Measurements from ENCODE around the gene FYN. TPM values are rescaled to one million over a fixed set of nuclear protein-coding genes. Genes with fewer than 3 reads are reported as not detected.

Gene FYN
- total RNA-seq, 1 experiment from 2014 or later = 26.6 TPM

DNA sequence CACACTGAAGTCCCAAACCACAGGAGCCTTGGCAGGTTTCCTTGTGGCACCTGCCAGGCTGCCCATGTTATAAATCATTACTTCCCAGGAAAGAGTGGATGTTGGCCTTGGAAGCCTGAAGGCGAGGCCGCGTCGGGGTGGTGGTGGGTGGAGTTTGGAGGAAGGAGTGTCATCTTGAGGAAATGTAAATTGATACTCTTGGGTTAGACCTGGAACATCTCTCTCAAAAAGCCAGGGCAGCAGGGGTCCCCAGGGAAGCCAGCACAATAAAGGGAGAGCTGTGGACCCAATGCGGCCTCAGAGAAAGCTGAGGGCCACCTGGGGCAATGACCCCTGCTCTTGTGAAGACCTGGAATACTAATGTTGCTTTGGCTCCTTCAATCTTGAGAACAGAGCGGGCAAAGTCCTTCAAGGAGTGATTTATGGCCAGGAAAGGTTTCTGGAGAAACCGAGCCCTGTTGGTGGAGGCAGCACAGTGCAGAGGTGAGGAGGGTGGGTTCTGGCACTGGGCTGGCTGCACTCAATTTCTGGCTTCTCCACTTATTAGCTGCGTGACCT is 241.3 kb downstream of the FYN start:
- DNase-seq (ENCODE audit: low spot score) = peak; percentile 36

DNA sequence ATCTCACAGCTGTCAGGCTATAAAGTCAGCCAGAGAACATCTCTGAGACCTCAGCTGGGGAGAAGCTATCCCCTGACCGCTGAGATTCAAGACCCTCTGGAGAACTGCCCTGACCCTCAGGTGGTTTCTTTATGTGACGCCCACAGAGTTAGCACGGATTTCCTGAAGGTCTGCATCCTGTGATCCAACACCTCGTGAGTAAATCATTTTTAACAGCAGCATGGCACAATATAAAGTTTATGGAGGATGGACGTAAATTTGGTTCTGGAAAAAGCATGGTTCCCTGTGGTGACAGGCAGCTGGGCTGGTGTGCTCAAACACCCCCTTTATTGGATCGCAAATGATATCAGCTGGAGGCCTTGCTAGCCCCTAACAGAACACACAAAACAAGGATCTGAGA is 242.2 kb downstream of the FYN start:
- DNase-seq (ENCODE audit: low spot score) = no peak

DNA sequence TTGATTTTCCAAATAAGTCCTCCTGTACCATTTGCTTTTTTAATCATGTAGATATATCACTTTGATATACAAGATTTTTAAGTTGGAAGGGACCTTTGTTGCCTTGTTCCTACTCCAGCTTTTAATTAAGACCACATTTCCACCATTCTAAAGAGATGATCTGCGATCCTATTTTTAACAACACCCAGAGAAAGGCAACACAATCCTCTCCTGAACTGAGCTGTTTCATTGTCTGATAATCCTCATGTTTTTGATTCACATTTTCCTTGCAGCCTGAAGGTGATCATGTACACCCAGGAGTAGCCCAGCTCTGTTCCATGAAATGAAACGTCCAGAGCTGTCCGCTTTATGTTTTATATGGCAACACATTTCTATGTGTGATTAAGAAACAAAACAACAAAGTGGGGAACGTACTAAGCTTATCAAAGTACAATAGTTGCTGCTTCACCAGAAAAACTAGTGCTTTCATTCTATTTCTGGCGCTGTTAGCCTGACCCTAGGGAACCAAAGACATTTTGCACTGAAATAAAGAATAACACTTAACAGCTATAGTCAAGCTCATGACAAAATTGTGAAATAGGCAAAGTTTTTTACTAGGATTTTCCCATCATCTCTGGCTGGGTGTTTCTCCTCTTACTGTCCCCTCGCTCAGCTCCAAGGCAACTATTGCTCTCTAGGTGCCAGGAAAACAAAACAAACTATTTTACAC is 245.0 kb downstream of the FYN start:
- DNase-seq (ENCODE audit: low spot score) = no peak

DNA sequence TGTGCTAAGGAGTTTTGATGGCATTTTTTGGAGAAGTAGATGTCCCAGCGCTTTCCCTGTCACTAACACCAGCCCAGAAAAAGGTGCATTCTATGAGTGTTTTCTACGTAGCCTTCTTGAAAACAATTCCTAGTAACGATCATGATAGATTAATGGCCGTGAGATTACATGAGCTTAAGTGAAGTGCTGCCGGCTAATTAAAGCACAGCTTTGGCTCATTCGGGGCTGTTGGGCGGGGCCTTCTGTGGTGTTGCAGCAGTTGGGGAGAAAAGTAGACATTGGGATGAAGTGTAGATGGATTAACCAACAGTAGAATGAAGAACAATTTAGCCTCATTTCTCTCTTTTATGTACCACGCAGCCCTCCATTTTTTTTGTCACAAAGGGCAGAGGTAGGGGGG is 246.8 kb downstream of the FYN start:
- no peak for DNase-seq (ENCODE audit: low spot score)

DNA sequence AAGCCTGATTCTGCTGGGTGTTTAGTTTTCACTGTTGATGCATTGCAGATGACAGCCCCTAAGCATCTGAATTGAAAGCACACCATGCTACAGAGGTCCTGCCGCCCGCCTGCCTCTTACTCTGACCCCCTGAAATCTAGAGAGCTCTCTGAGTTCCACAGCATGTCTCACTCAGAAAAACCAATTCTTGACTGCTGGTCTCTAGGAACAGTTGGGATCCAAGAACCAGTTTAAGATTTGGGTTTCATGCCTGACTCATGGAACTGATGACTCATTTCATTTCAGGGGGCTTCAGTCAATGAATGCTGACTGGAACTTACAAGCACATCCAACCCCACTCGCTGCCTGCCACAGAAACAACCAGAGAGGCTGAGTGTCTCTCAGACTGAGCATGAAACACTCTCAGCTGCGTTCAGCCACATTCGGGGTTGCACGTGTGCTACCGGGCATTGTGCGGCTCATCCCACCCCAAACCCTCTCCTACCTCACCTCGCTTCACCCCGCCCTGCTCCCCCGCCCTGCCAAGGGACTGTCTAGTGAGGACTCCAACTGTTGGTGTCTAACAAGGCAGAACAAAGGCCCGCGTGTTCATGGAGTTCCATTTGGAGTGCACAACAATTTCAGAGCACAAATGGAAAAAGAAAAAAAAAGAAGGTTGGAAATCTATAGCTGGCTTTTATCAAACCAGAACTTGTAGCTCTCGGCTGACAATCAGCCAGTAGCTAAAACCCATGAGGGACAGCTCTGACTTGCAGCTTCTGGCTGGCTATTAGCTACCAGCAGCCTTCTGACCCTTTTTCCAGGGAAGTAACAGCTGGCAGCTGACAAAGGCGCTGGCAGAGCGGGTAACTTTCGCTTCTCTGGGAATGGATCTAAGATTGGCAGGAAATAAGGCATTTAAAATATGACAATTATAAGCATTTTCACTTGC is 247.5 kb downstream of the FYN start:
- no peak for DNase-seq (ENCODE audit: low spot score)

DNA sequence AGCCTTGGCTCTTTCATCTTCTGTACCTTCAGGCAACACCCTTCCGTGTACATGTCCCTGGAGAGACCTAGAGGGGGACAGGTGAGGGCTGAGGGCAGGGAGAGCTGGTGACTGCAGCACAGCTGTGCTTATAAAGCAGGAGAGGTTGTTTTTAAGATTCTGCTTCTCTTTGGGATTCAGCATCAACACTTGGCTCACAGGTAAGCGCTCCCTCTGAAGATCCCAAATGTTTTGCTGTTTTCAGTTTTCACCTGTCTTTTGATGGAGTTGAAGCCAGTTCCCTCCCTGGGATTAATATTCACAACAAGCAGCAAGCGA is 248.2 kb downstream of the FYN start:
- no peak for DNase-seq (ENCODE audit: low spot score)

DNA sequence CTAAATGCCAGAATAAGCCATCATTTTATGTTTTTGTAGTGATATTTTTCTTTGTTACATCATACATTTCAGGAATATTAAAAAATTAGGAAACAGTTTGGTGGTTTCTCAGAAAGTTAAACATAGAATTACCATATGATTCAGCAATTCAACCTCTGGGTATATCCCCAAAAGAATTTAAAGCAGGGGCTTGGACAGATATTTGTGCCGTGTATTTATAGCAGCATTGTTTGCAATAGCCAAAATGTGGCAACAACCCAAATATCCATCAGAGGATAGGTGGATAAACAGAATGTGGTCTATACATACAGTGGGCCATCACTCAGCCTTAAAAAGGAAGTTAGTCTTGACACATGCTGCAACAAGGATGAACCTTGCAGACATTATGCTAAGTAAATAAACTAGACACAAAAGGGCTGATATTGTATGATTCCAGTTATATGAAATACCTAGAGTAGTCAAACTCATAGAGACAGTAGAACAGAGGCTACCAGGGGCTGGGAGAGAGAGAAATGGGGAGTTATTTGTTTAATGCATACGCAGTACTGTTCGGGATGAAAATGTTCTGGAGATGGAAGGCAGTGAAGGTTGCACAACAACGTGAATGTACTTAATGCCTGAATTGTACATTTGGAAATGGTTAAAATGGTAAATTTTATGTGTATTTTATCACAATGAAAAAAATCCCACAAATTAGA is 248.7 kb downstream of the FYN start:
- no peak for DNase-seq (ENCODE audit: low spot score)

DNA sequence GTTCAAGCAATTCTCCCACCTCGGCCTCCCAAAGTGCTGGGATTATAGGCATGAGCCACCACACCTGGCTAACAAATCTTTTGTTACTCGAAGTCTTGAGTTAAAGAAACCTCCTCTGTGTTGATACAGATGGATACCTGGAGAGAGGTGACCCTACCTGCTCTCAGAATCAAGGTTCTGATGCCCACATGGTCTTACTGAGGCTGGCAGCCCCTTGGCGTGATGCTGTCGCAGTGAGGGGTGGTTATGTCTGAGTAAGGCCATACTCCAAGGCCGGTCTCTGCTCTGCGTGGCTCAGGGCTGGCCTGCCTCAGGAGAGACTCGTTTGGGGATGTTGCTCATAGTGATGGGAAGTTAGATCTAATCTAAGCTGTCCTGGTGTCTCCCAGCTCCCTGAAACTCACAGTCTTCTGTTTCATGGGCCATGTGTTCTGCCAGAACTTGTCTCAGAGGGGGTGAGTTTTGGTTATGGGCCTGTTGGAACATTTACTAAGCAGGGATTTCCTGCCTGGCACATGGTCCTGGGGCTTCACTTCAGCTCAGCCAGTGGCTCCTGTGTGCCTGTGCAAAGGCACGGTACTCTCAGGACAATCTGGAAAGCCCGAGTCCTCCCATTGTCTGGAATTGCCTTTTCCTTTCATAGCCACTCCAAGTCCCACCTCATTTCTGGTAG is 250.1 kb downstream of the FYN start:
- DNase-seq (ENCODE audit: low spot score) = no peak

DNA sequence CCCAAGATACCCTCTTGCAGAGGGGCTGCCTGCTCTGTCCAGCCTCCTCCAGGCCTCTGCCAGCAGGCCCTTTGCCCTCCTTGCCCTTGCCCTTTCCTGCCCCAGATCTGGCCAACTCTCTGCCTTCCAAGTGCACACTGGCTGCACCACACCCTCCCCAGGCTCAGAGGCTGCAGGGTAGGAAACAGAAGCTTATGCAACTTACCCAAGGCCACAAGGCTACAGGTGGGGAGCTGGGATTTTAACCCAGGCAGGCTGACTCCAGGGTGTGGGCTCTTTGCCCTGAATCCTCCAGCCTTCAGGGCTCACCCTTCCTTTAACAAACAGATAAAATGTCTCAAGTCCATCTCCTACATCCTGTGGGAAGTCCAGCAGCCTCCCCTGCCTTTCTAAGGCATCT is 253.1 kb downstream of the FYN start:
- no peak for DNase-seq (ENCODE audit: low spot score)

DNA sequence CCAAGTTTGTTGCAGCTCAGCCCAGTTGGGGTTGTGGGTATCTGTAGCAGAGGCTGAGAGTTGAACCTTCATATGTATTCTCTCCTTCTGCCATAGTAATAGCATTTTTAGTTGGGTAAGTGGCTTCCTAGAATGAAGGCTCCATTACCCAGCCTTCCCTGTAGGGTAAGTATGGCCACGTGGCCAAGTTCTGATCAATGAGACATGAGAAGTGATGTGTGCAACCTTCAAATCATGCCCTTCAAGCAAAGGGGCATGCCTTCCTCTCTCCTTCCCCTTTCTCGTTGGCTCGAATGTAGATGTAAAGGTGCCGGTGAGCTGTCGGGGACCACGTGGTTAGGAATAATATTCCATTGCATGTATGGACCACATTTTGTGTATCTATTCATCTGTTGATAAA is 254.8 kb downstream of the FYN start:
- no peak for DNase-seq (ENCODE audit: low spot score)

DNA sequence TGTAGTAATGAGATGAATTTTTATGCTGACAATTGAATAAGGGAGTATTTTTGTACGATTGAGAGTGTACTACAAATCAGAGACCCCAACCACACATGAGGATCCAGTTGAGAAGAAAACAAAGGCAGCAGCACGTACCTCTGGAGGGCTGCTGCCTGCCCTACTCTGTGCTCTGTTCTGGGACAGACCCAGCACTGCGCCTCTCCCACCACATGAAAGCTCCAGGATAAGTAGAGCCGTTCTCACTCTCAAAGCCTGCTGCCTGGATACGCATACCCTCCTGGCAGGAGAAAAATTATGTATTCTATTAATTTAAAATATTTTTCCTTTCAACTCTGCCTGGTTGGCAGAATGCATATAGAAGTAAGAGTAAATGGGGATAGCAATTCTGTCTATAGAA is 256.1 kb downstream of the FYN start:
- DNase-seq (ENCODE audit: low spot score) = no peak

DNA sequence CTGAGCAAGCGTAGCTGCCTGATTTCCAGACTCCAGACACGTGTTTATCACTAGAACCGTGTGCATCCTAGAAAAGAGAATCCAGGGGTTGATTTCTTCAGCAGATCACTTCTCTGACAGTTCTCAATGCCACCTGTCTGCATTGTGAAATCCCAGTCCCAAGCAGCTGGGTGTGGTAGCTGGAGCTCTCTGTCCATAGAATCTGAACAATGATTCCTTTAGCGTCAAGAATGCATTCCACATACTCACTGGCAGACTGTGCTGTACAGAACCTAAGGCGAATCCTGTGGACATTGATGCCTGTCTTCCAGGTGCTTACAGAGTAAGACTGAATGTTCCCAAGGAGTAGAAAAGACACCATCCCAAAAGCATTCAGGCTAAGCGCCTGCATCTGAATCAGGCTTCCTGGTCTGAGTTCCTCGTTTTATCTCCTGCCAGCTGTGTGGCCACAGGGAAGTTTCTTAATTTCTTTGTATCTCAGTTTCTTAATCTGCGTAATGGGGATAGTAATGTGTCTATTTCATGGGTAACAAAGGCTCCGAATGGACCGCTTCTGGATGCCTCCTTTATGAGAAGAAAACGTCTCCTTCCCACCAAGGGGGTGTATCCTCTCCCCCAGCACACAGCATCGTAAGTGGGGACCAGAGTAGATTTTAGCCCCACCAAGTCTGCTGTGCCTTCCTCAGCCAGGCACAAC is 257.2 kb downstream of the FYN start:
- no peak for DNase-seq (ENCODE audit: low spot score)

DNA sequence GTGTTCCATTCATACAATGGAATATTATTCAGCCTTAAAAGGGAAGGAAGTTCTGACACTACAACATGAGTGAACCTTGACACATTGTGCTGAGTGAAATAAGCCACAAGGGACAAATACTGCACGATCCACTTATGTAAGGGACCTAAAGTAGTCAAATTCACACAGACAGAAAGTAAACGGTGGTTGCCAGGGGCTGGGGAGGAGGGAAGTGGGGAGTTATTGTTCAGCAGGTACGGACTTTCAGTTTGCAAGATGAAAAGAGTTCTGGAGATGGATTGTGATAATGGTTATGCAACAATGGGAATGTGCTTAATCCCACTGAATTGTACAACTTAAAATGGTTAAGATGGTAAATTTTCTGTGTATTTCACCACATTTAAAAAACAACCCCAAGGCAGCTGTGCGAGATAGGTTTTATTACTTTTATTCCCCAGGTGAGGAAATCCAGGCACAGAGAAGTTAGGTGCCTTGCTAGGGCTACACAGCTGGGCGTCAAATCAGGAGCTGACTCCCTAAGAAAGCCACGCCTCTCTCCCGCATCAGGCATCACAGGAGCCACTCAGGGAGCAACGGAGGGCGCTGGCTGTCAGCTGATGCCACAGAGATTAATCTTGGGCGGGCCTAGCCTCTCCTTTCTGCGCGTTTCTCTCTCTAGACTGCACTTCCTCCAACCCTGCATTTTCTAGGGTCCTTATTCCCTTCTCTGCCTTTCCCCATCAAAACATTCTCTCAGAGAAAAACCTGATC is 258.2 kb downstream of the FYN start:
- DNase-seq (ENCODE audit: low spot score) = no peak

DNA sequence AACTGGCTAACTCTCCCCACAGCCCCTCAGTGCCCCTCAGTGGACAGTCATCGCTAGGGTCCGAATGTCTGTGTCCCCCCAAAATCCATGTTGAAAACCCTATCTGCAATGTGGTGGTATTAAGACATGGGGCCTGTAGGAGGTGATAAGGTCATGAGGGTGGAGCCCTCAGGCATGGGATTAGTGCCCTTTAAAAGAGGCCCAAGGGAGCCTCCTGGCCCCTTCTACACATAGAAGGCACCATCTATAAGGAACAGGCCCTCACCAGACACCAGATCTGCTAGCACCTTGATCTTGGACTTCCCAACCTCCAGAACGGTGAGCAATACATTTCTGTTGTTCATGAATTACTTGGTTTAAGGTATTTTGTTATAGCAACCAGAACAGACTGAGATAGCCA is 260.9 kb downstream of the FYN start:
- DNase-seq (ENCODE audit: low spot score) = no peak

DNA sequence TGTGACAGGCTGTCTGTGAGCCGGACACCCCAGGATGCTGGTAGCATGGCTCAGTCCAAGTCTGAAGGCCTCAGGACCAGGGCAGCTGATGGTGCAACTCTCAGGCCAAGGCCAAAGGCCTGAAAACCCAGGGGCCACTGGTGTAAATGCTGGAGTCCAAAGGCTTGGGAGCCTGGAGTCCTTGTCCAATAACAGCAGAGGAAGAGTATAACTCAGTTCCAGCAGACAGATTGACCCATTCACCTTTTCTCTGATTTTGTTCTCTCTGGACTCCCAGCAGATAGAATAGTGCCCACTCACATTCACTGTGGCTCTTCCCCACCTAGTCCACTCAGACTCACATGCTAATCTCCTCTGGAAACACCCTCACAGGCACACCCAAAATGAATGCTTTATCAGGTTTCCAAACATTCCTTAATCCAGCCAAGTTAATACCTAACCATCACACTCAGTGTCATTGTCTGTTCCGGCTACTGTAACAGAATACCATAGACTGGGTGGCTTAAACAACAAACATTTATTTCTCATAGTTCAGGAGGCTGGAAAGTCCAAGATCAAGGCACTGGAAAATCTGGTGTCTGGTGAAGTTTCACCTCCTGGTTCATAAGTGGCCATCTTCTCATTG is 262.6 kb downstream of the FYN start:
- DNase-seq (ENCODE audit: low spot score) = no peak

Other genes with a start within 250 kb of the FYN start
- not detected in 2 replicates for gene CCN6, start 180.7 kb upstream of the FYN start, total RNA-seq (2014; rRNA removed; shearing (Covaris generic))
- 12.9 and 20.0 TPM in 2 replicates for gene TUBE1, start 214.0 kb upstream of the FYN start, total RNA-seq (2014; rRNA removed; shearing (Covaris generic))
- gene FAM229B, start 214.1 kb upstream of the FYN start, total RNA-seq (2014; rRNA removed; shearing (Covaris generic)) = 6.3 and 11.3 TPM in 2 replicates

Data from A172 (cell line).